GM23248 (cell line): ENCODE data around the gene PDIK1L.

ENCODE experiments used
- EZH2 ChIP-seq: fragments of 200-600 bp; sonication (generic); IDR thresholded peaks from 2 replicates; pipeline ENCODE4 v1.6.1; 2018; ENCODE audit warnings: antibody characterized with exemption, mild to moderate bottlenecking; ENCODE audit not compliant: insufficient read depth, poor library complexity, severe bottlenecking
- EZH2phosphoT487 ChIP-seq: fragments of 200-600 bp; sonication (generic); IDR thresholded peaks from 2 replicates; pipeline ENCODE4 v1.6.1; 2018; ENCODE audit warnings: antibody characterized with exemption, moderate library complexity, mild to moderate bottlenecking, low read depth; ENCODE audit not compliant: insufficient read depth

DNA sequence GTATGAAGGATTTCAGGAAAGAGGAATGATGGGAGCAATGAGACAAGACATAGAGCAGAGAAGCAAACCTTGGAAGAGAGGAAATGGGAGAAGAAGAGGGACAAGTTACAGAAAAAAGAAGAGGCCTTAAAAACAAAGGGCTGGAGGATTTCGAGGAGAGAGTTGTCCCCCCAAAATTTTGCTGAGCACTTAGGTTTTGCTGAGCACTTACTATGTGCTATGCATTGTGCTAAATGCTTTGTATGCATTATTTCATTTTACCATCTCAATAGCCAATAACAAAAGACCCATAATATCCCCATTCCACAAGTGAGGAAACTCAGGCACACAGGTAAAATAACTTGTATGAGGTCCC is 41.7 kb upstream of the PDIK1L start:
- no peak for TF ChIP-seq EZH2
- no peak for TF ChIP-seq EZH2phosphoT487
